ENCODE results near the gene CERS6.

The CERS6 gene

DNA sequence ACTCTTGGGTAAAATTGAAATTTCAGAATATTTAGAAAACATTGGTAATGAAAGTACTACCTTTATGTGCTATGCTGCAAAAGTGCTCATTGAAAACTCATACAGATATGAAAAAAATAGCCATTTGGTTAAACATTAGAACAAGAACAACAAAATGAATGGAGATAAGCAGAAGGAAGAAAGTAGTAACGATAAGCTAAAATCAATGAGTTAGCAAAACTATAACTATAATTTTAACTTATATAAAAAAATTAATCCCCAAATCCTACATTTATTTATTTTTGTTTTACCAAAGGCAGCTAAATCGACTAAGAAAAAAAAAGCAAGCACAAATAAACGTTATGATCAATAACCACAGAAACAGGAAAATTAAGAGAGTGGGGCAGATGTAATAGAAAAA, 99.2 kb downstream of the CERS6 start:
- no peak overlapping the region for H3K4me3 ChIP-seq (ENCODE audit: control insufficient read depth, low read depth, low read length)
- DNase-seq (ENCODE audit: low read depth), result no peak
- TF ChIP-seq, protein P1, sequence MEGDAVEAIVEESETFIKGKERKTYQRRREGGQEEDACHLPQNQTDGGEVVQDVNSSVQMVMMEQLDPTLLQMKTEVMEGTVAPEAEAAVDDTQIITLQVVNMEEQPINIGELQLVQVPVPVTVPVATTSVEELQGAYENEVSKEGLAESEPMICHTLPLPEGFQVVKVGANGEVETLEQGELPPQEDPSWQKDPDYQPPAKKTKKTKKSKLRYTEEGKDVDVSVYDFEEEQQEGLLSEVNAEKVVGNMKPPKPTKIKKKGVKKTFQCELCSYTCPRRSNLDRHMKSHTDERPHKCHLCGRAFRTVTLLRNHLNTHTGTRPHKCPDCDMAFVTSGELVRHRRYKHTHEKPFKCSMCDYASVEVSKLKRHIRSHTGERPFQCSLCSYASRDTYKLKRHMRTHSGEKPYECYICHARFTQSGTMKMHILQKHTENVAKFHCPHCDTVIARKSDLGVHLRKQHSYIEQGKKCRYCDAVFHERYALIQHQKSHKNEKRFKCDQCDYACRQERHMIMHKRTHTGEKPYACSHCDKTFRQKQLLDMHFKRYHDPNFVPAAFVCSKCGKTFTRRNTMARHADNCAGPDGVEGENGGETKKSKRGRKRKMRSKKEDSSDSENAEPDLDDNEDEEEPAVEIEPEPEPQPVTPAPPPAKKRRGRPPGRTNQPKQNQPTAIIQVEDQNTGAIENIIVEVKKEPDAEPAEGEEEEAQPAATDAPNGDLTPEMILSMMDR (IDR thresholded peaks at IDR 0.05; ENCODE audit: control insufficient read depth, insufficient read depth, low read depth, low read length, missing control alignments), result no peak

DNA sequence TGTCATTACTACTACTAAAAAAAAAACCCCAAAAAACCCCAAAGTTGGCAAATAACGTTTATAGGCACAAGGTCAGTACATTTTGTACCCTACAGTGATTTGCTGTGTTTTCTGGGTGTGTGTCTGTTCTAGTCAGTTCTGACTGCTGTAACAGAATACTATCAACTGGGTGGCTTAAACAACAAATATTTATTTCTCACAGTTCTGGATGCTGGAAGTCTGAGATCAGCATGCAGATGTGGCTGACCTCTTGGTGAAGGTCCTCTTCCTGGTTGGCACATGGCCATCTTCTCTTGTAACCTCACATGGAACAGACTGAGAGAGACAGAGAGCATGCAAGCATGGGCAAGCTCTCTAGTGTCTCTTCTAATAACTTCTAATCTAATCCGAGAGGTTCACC, 103.1 kb downstream of the CERS6 start:
- no peak for DNase-seq (ENCODE audit: low read depth)
- H3K4me3 ChIP-seq (ENCODE audit: control insufficient read depth, low read depth, low read length), result no peak overlapping the region
- TF ChIP-seq, protein P1 (IDR thresholded peaks at IDR 0.05; ENCODE audit: control insufficient read depth, insufficient read depth, low read depth, low read length, missing control alignments), result no peak

DNA sequence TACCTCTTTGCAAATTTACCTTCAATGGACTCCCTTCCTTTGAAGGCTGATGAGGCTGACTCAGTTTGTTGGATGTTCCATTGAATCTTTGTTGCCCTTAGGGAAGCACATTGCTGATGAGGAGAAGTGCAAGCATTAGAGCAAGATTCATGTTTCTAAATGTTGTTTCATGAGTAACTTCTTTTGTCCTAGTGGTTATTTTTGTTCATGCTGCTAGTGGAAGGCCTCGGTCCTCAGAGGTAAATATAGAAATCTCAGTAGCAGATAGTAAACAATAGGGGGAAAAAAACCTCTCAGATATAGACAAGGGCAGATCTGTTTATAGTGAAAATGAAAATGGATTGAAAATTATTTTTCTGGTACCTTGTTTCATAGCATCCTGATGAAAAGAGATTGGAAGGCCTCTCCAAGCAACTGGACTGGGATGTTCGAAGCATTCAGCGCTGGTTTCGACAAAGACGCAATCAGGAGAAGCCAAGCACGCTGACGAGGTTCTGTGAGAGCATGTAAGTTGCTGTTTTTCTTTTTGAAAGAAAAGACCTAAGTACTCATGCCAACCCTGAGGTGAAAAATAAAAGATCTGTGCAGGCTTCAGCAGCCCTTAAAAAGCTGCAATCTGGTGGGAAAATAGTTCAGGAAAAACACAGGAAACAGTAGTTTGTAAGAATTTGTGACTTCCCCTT, 104.9 kb downstream of the CERS6 start:
- no peak for DNase-seq (ENCODE audit: low read depth)
- no peak overlapping the region for H3K4me3 ChIP-seq (ENCODE audit: control insufficient read depth, low read depth, low read length)
- TF ChIP-seq, protein P1 (IDR thresholded peaks at IDR 0.05; ENCODE audit: control insufficient read depth, insufficient read depth, low read depth, low read length, missing control alignments), result no peak

DNA sequence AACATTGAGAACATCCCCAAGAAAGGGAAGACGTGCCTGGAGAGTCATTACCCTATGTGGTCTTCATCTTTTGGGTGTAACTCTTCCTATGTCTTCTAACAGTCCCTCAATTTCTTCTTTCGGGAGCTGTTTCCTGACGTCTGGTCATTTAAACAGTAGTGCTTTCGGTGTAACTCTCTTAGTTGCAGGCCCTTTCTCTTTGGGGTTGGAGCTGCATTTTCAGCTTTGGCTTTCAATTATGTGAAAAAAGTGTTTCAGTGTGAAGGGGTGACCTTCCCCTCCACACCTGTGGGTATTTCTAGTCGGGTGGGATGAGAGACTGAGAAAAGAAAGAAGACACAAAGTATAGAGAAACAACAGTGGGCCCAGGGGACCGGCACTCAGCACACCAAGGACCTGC, 105.9 kb downstream of the CERS6 start:
- no peak overlapping the region for H3K4me3 ChIP-seq (ENCODE audit: control insufficient read depth, low read depth, low read length)
- TF ChIP-seq, protein P1 (IDR thresholded peaks at IDR 0.05; ENCODE audit: control insufficient read depth, insufficient read depth, low read depth, low read length, missing control alignments), result no peak

DNA sequence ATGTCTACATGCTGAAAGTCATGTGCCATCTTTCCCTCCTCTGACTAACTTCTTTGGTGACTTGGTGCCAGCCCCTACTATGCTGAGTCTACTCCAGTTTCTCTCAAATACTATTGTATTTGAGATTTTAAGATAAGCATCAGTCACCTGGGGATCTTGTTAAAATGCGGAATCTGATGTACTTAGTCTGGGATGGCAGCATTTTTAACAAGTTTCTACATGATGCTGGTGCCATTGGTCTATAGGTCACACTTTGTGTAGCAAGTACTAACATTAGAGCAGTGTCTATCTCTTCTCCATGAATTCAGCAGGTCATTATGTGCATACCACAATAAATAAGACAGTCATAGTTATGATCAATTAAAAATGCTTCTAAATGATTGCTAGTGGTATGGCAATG, 106.9 kb downstream of the CERS6 start:
- TF ChIP-seq, protein P1 (IDR thresholded peaks at IDR 0.05; ENCODE audit: control insufficient read depth, insufficient read depth, low read depth, low read length, missing control alignments), result no peak
- H3K4me3 ChIP-seq (ENCODE audit: control insufficient read depth, low read depth, low read length), result no peak overlapping the region

More for the DNA sequence above, 105.9 kb downstream of the CERS6 start:
- no peak for DNase-seq (ENCODE audit: low read depth)

DNA sequence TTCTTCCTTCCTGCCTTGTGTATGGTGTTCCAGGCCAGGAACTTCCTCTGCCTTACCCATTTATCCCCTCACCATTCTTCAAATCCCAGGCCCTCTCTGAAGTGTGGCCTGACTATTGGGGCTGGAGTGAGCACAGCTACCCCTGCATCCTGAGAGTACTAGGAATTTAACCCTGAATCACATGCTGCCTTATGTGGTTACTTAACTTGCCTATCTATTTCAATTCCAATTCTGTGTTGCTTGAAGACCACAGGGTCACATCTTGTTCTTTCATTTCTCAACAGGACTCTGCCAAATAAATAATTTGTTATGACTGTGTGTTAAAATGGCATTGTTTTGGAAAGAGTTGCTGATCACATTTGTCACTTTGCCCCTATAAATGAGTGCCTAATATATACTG, 108.6 kb downstream of the CERS6 start:
- DNase-seq (ENCODE audit: low read depth), result no peak
- TF ChIP-seq, protein P1 (IDR thresholded peaks at IDR 0.05; ENCODE audit: control insufficient read depth, insufficient read depth, low read depth, low read length, missing control alignments), result no peak
- H3K4me3 ChIP-seq (ENCODE audit: control insufficient read depth, low read depth, low read length), result no peak overlapping the region

More for the DNA sequence above, 106.9 kb downstream of the CERS6 start:
- no peak for DNase-seq (ENCODE audit: low read depth)
